DOHH2 (cell line): ENCODE measurements around the gene IGFALS.

Experiments
- CTCF ChIP-seq: fragments of 200-600 bp; sonication (generic); IDR thresholded peaks from one replicate; pipeline ENCODE4 v1.5.1; 2014; ENCODE audit warnings: antibody characterized with exemption, mild to moderate bottlenecking, low read depth, low read length; ENCODE audit not compliant: poor library complexity, severe bottlenecking
- EZH2phosphoT487 ChIP-seq: fragments of 200-600 bp; sonication (generic); IDR thresholded peaks from 2 replicates; pipeline ENCODE4 v1.6.1; 2017; ENCODE audit warnings: borderline replicate concordance, mild to moderate bottlenecking, antibody characterized with exemption, low read length, moderate library complexity, mixed read lengths

DNA sequence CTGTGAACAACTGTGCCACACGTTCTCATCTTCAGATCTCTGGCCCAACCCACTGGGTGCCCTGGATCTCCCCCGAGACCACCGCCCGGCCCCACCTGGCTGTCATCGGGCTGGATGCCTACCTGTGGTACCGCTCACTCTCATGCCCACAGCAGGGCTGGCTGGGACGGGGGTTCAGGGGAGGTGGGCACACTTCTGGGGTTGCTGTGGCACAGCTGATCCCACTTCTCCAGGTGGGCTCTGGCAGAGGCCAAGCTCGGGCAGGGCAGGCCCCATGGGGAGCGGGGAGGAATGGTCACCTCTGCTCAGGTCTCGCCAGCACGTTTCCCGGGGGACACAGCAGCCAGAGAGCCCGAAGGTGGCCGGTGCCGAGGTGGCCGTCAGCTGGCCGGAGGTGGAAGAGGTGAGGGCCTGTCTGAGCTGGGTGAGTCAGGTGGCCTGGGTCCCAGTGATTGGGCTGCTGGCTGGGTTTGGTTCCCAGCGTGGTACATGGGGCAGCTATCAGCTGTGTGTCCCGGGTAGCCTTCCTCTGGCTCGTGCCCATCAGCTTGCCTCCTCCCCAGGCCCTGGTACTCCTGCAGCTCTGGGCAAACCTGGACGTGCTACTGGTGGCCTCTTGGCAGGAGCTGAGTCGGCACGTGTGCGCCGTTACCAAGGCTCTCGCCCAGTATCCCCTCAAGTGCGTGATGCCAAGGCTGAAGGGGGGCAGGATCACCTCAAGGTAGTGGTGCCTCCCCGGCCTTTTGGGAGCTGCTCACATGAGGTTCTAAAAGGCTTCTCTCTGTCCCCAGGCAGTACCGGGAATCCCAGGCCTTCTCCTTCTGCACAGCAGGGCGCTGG, 18.3 kb downstream of the IGFALS start:
- no peak for TF ChIP-seq CTCF
- no peak for TF ChIP-seq EZH2phosphoT487
